Activated CD4-positive, alpha-beta memory T cell treated with anti-CD3 and anti-CD28 coated beads, Interleukin-2, amount 10 ng/mL, durations not matched to agents 7 days and 5 days (primary cell): ENCODE results near the gene IRF3. TPM values are rescaled to one million over a fixed set of nuclear protein-coding genes. Genes with fewer than 3 reads are reported as not detected.

Experiments
- CTCF ChIA-PET: fragments of 350-600 bp; sonication (Branson Sonifier 250); formaldehyde crosslinking; loops from one replicate; lab custom pipeline; 2021; ENCODE audit warnings: antibody characterized with exemption, inconsistent platforms; lab: Charles Lee
- POLR2A ChIA-PET: fragments of 350-600 bp; sonication (Branson Sonifier 250); formaldehyde crosslinking; loops from one replicate; lab custom pipeline; 2021; ENCODE audit warnings: antibody characterized with exemption; lab: Charles Lee
- DNase-seq: peaks from one replicate; pipeline ENCODE4 v3.0.0-alpha.2; 2020
- H3K27ac Mint-ChIP-seq: one replicate; pipeline ENCODE4 v1.8.0; 2021; ENCODE audit warnings: mild to moderate bottlenecking, mixed read lengths
- H3K27me3 Mint-ChIP-seq: one replicate; pipeline ENCODE4 v1.8.0; 2021; ENCODE audit warnings: mixed read lengths
- H3K36me3 Mint-ChIP-seq: one replicate; pipeline ENCODE4 v1.8.0; 2021; ENCODE audit warnings: low read depth, mixed read lengths
- H3K4me1 Mint-ChIP-seq: one replicate; pipeline ENCODE4 v1.8.0; 2021; ENCODE audit warnings: mixed read lengths
- H3K4me3 Mint-ChIP-seq: one replicate; pipeline ENCODE4 v1.8.0; 2021; ENCODE audit warnings: mild to moderate bottlenecking, mixed read lengths
- H3K9me3 Mint-ChIP-seq: one replicate; pipeline ENCODE4 v1.8.0; 2021; ENCODE audit warnings: mixed read lengths
- total RNA-seq, 2 experiments: library from RNA; stranded (reverse); gene quantifications; one replicate each; pipeline ENCODE4 v1.2.3, GENCODE V29; 2021

IRF3 gene
- total RNA-seq, 2 experiments from 2014 or later: 163 to 174 TPM

GRCh38 chr19:49646586-49646985 is 19.1 kb downstream of the IRF3 start:
- peaks cover 31% of the 10 kb centered on the region for H3K4me1 Mint-ChIP-seq
- DNase-seq: no peak
- H3K4me3 Mint-ChIP-seq: no peak overlapping the region
- no peak overlapping the region for H3K27ac Mint-ChIP-seq
- ChIA-PET CTCF (no interaction called here), POLR2A (interaction anchor here (0.8 kb wide), 1 partner anchor 22 kb away, joined by 3 read pairs; no protein-coding TSS in a partner anchor)
- H3K9me3 Mint-ChIP-seq: no peaks in the 10 kb centered on the region
- no peaks in the 10 kb centered on the region for H3K27me3 Mint-ChIP-seq
- peaks cover 48% of the 10 kb centered on the region for H3K36me3 Mint-ChIP-seq

DNA sequence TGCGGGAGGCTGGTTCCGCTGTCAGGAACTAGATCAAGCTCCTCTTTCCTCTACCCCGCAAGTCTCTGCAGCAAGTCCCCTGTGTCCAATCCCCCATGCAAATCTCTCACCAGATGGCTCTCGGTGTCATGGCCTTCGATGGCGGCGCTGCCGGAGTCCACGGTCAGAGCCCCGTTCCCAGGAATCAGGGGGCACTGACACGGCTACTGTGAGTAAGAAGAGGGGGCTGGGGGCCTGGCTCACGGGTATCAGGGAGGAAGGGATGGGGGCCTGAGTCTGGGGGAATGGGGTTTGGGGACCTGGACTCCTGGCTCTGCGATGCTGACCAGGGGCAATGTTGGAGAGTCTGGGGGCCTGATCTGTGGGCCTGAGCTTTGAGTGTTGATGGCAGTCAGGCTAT is 19.7 kb downstream of the IRF3 start:
- DNase-seq: no peak
- no peaks in the 10 kb centered on the region for H3K9me3 Mint-ChIP-seq
- H3K36me3 Mint-ChIP-seq: peaks cover 47% of the 10 kb centered on the region
- H3K4me1 Mint-ChIP-seq: peaks cover 33% of the 10 kb centered on the region
- POLR2A ChIA-PET: interaction anchor here (0.8 to 3.0 kb wide), 3 partner anchors 15 to 31 kb away, joined by 3 to 11 read pairs (median 3); partner anchors contain the start of gene PRMT1
- no peak overlapping the region for H3K27ac Mint-ChIP-seq
- CTCF ChIA-PET: no interaction called here
- no peaks in the 10 kb centered on the region for H3K27me3 Mint-ChIP-seq
- H3K4me3 Mint-ChIP-seq: no peak overlapping the region

DNA sequence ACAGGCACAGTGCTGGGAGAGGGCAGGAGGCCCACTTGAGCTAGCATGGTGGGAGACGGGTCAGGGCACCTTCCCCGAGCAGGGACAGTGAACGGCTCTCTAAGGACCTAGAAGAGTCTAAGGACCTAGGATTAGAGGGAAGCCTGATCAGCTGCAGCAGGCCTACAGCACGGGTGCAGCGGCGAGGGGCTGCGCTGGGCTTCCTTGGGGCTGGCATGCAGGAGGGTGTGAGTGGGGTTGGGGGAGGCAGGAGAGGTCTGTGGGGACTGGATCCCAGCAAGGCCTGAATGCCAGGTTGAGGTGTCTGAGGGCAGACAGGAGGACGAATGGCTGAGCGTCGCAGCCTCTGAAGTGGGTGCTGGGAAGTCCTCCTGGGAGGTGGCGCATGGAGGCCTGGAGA is 20.1 kb downstream of the IRF3 start:
- POLR2A ChIA-PET: interaction anchor here (1.3 to 3.0 kb wide), 2 partner anchors 15 to 31 kb away, joined by 3 to 11 read pairs; partner anchors contain the start of gene PRMT1
- no peaks in the 10 kb centered on the region for H3K9me3 Mint-ChIP-seq
- no peak for DNase-seq
- peaks cover 46% of the 10 kb centered on the region for H3K36me3 Mint-ChIP-seq
- peaks cover 37% of the 10 kb centered on the region for H3K4me1 Mint-ChIP-seq
- H3K27me3 Mint-ChIP-seq: no peaks in the 10 kb centered on the region
- CTCF ChIA-PET: interaction anchor here (0.8 kb wide), 1 partner anchor 20 kb away, joined by 3 read pairs; no protein-coding TSS in a partner anchor
- no peak overlapping the region for H3K4me3 Mint-ChIP-seq
- H3K27ac Mint-ChIP-seq: no peak overlapping the region

DNA sequence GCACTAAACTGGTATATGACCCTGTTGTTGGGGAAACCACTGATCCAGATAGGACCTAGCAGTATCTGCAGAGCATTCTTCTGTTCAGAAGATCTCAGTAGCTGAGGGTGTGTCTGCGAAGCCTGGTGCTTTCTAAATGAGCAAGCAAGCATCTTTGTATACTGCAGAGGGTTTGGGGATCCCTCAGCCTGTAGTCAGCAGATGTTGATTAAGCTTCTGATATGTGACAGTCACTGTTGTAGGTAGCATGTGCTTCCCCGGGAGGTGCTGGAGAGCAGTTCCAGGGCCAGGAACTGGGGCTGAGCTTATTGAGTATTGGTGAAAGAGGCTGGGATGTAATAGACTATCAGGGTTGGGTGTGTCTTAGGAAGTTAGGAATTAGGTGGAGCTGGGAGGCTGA is 22.2 kb downstream of the IRF3 start:
- peak; percentile 44 for DNase-seq
- Mint-ChIP-seq H3K9me3 (no peaks in the 10 kb centered on the region), H3K4me3 (peak overlapping the region; percentile 98), H3K36me3 (peaks cover 34% of the 10 kb centered on the region), H3K27ac (peak overlapping the region; percentile 94), H3K4me1 (peaks cover 50% of the 10 kb centered on the region), H3K27me3 (peaks cover 2% of the 10 kb centered on the region)
- CTCF ChIA-PET: interaction anchor here (0.9 to 5.2 kb wide), 5 partner anchors 20 to 112 kb away, joined by 3 to 90 read pairs (median 3); partner anchors contain the start of gene PRMT1
- POLR2A ChIA-PET: interaction anchor here (0.9 to 6.1 kb wide), 13 partner anchors 12 to 650 kb away, joined by 3 to 91 read pairs (median 6); partner anchors contain the start of genes BCL2L12, IRF3, NOSIP and PRMT1

GRCh38 chr19:49642492-49643035 is 23.1 kb downstream of the IRF3 start:
- Mint-ChIP-seq H3K27ac (peak overlapping the region; percentile 94), H3K36me3 (peaks cover 34% of the 10 kb centered on the region), H3K4me3 (peak overlapping the region; percentile 98), H3K4me1 (peaks cover 57% of the 10 kb centered on the region), H3K27me3 (peaks cover 6% of the 10 kb centered on the region), H3K9me3 (no peaks in the 10 kb centered on the region)
- ChIA-PET CTCF (interaction anchor here (0.9 to 5.2 kb wide), 7 partner anchors 32 to 111 kb away, joined by 3 to 90 read pairs (median 3); partner anchors contain the start of genes NOSIP and PRMT1), POLR2A (interaction anchor here (0.6 to 6.1 kb wide), 14 partner anchors 14 to 649 kb away, joined by 3 to 91 read pairs (median 5); partner anchors contain the start of genes BCL2L12, GYS1, IRF3 and NOSIP)
- no peak for DNase-seq

- H3K27me3 Mint-ChIP-seq: peaks cover 6% of the 10 kb centered on the region
- ChIA-PET POLR2A (interaction anchor here (0.6 to 6.1 kb wide), 11 partner anchors 15 to 649 kb away, joined by 3 to 91 read pairs (median 6); partner anchors contain the start of genes BCL2L12, GYS1, IRF3 and NOSIP), CTCF (interaction anchor here (0.9 to 5.2 kb wide), 6 partner anchors 33 to 101 kb away, joined by 3 to 90 read pairs (median 3); partner anchors contain the start of genes NOSIP and PRMT1)
- peak; percentile 100 for DNase-seq
- peak within 1 kb of the TSS; percentile 94 for H3K27ac Mint-ChIP-seq
- H3K9me3 Mint-ChIP-seq: no peaks in the 10 kb centered on the region
- H3K4me3 Mint-ChIP-seq: peak within 1 kb of the TSS; percentile 98
- peaks cover 28% of the 10 kb centered on the region for H3K36me3 Mint-ChIP-seq
- peaks cover 58% of the 10 kb centered on the region for H3K4me1 Mint-ChIP-seq
Observed at GRCh38 chr19:49641688-49642491, 23.8 kb downstream of the IRF3 start, which contains the start of gene SCAF1. TSS of gene SCAF1 (plus strand) at chr19:49642209. CDS start at chr19:49645027, 2,818 bp downstream.

DNA sequence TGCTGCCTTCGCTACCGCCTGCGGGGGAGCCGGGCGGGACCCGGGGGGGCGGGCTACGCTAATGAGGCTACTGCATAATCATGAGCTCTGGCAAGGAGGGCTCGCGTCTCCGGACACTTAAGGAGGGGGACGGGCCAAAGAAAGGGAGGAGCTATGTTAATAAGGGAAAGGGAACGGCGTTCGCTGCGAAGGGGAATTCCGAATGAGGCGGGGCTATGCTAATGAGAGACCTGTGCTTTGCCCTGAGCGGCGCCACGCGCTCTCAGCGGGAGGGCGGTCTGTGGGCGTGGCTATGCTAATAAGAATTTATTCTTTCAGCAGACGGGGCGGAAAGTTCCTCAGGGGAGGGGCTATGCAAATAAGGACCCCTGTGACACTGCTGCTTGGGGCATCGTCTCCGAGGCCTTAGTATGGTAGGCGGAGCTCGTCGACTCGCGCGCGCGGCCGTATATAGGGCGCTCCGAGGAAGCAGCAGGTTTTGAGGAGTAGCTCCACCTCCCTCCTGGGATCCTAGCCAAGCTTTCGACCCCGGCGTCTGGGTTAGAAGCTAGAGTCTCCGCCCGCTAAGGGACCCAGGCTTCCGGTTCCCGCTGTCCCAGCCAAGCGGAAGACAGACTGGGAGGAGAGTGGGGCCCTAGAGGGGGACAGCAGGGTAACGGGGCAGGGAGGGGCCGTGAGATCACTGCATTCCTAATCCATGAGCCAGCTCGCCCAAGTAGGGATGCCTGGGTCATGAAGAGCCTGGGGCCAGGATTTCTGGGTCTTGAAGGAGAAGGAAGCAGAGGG is 25.4 kb downstream of the IRF3 start, which contains the start of gene RRAS:
Gene RRAS (minus strand): TSS at position 31 of the 786 bp plus-strand sequence. CDS start 45 bp downstream, outside the sequence.
- Mint-ChIP-seq H3K4me3 (peak within 1 kb of the TSS; percentile 98), H3K9me3 (no peaks in the 10 kb centered on the region), H3K27me3 (peaks cover 6% of the 10 kb centered on the region), H3K27ac (peak within 1 kb of the TSS; percentile 94), H3K4me1 (peaks cover 59% of the 10 kb centered on the region), H3K36me3 (peaks cover 14% of the 10 kb centered on the region)
- POLR2A ChIA-PET: interaction anchor here (0.7 to 6.1 kb wide), 16 partner anchors 9 to 305 kb away, joined by 3 to 91 read pairs (median 3); partner anchors contain the start of genes ALDH16A1, BCL2L12, CD37 and IRF3
- CTCF ChIA-PET: interaction anchor here (0.7 to 5.2 kb wide), 15 partner anchors 24 to 647 kb away, joined by 3 to 90 read pairs (median 4); partner anchors contain the start of genes LIN7B, PRMT1 and RUVBL2
- peak; percentile 100 for DNase-seq

GRCh38 chr19:49639401-49640112 is 26.1 kb downstream of the IRF3 start:
- Mint-ChIP-seq H3K27me3 (peaks cover 6% of the 10 kb centered on the region), H3K4me3 (peak overlapping the region; percentile 98), H3K27ac (no peak overlapping the region), H3K4me1 (peaks cover 56% of the 10 kb centered on the region), H3K36me3 (peaks cover 11% of the 10 kb centered on the region), H3K9me3 (no peaks in the 10 kb centered on the region)
- ChIA-PET POLR2A (interaction anchor here (0.7 to 6.1 kb wide), 13 partner anchors 27 to 304 kb away, joined by 3 to 91 read pairs (median 3); partner anchors contain the start of genes ALDH16A1, BCL2L12, CD37 and IRF3), CTCF (interaction anchor here (1.0 to 5.2 kb wide), 13 partner anchors 25 to 525 kb away, joined by 3 to 90 read pairs (median 4); partner anchors contain the start of genes LIN7B and PRMT1)
- DNase-seq: peak; percentile 29

- DNase-seq: peak; percentile 30
- Mint-ChIP-seq H3K36me3 (peaks cover 5% of the 10 kb centered on the region), H3K4me1 (peaks cover 41% of the 10 kb centered on the region), H3K27me3 (peaks cover 6% of the 10 kb centered on the region), H3K9me3 (no peaks in the 10 kb centered on the region), H3K4me3 (peak overlapping the region; percentile 98), H3K27ac (peak overlapping the region; percentile 24)
- POLR2A ChIA-PET: interaction anchor here (0.7 kb wide), 1 partner anchor 822 kb away, joined by 3 read pairs; no protein-coding TSS in a partner anchor
- CTCF ChIA-PET: no interaction called here
Observed at GRCh38 chr19:49637821-49638738, 27.6 kb downstream of the IRF3 start.

- Mint-ChIP-seq H3K27me3 (peaks cover 6% of the 10 kb centered on the region), H3K27ac (no peak overlapping the region), H3K4me3 (no peak overlapping the region), H3K36me3 (no peaks in the 10 kb centered on the region), H3K9me3 (no peaks in the 10 kb centered on the region), H3K4me1 (peaks cover 30% of the 10 kb centered on the region)
- POLR2A ChIA-PET: interaction anchor here (1.3 kb wide), 1 partner anchor 17 kb away, joined by 3 read pairs; no protein-coding TSS in a partner anchor
- no peak for DNase-seq
- CTCF ChIA-PET: no interaction called here
Observed at GRCh38 chr19:49636233-49636932, 29.3 kb downstream of the IRF3 start.
